ENCODE measurements around the gene SLC16A6.
"Not testable (repeated sequence)": the region's sequence is repeated elsewhere in the genome, so short reads cannot be mapped to it uniquely, and the experiment has no call there.

Gene SLC16A6, protein sequence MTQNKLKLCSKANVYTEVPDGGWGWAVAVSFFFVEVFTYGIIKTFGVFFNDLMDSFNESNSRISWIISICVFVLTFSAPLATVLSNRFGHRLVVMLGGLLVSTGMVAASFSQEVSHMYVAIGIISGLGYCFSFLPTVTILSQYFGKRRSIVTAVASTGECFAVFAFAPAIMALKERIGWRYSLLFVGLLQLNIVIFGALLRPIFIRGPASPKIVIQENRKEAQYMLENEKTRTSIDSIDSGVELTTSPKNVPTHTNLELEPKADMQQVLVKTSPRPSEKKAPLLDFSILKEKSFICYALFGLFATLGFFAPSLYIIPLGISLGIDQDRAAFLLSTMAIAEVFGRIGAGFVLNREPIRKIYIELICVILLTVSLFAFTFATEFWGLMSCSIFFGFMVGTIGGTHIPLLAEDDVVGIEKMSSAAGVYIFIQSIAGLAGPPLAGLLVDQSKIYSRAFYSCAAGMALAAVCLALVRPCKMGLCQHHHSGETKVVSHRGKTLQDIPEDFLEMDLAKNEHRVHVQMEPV

DNA sequence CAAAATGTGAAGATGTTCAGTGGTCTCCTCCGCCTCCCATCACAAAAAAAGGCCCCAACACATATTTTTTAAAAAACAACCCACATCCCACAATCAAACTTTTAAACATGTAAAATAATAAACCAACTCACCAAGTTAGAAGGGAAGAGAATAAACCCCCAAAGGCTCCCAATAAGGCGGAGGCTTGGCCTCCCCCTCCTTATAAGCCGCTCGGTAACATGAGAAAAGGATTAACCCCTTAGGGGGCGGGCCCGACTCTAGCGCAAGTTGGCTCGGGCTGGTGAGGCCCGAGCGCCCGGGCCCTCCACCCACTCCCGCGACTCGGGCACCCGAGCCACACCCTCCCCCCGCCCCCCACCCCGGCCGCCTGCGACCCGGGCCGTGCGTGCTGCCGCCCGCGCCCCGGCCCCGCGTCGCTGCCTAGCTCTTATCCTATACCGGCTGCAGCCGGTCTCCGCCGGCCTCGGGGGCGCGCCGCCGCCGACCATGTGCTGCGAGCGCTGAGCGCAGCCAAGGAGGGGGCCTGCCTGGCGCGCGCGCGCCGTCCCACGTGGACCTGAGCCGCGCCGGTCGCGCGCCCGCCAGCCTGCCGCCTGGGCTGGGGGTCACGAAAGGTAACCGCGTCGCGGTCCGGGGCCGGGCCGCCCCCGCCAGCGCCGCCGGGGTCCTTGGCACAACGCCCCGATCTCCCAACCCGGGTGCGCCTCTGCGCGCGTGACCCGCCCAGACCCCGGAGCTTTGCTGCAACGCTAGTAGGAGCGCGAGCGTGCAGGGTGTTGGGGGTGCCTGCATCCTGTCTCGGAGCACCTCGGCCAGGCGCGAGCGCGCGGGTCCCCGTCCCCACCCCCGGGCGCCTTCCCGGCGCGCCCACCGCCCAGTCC, at the start of gene SLC16A6, which contains the start of gene ARSG:
SLC16A6 (minus strand) TSS at position 173 of the 881 bp plus-strand sequence. CDS start 12,807 bp downstream, outside the sequence.
ARSG (plus strand) TSS at position 541 of the 881 bp plus-strand sequence. CDS start 15,999 bp downstream, outside the sequence.
- DNase-seq: peak; percentile 86

DNA sequence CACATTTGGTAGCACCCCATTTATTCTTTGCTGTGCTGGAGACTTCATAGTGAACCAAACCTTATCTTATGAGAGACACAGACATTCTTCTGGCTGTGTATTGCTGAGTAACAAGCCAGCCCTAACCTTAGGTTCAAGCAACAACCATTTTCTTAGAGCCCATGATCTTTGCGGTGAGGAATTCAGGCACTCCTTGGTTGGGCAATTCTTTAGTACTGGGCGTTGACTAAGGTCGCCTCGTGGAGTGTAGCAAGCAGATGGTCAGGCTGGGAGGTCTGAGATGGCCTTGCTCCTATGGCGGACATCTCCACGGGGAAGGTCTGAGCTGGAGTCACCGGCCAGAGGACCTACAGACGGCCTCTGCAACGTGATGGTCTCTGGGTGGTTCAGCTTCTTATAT, 43.5 kb upstream of the SLC16A6 start:
- DNase-seq: no peak

DNA sequence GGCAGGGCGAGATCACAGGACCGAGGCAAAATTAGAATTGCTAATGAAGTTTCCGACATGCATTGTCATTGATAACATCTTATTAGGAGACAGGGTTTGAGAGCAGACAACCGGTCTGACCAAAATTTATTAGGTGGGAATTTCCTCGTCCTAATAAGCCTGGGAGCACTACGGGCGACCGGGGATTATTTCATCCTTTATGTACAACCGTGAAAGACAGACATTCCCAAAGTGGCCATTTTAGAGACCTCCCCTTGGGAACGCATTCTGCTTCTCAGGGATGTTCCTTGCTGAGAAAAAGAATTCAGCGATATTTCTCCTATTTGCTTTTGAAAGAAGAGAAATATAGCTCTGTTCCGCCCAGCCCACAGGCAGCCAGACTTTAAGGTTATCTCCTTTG, 41.0 kb upstream of the SLC16A6 start:
- not testable (repeated sequence) for DNase-seq

DNA sequence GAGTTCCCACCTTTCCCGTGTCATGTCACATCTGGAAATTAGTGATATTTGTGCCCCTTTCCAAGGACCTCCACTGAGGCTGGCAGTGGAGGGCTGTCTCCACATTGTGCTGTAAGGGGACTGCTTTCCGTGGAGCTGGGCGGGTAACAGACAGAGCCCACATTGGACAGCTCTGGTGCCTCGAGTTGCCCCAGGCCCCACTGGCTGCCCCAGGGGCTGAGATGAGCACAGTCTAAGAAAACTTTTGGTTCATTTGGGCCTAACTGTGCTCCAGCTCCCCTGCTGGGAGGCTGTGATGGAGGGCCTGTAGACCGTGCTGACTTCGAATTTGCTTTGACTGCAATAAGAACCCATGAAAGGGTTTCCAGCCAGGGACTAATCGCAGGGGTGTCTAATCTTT, 38.4 kb upstream of the SLC16A6 start:
- no peak for DNase-seq

DNA sequence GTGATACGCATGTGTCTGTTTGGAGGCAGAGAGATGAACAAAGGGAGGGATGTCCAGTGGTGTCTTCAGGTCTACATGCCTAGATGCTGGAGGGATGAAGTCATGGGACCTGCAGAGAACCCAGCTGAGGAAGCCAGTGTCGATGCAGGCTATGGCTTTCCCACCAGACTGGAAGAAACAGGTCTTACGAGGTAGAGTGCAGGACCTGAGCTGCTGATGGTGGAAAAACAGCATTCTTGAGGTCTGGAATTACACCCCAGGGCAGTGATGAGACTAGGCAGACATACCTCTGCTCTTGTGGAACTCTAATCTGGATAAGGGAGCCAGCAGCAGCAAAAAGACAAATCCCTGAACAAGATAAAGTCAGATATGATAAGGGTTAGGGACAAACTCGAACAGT, 37.7 kb upstream of the SLC16A6 start:
- no peak for DNase-seq

DNA sequence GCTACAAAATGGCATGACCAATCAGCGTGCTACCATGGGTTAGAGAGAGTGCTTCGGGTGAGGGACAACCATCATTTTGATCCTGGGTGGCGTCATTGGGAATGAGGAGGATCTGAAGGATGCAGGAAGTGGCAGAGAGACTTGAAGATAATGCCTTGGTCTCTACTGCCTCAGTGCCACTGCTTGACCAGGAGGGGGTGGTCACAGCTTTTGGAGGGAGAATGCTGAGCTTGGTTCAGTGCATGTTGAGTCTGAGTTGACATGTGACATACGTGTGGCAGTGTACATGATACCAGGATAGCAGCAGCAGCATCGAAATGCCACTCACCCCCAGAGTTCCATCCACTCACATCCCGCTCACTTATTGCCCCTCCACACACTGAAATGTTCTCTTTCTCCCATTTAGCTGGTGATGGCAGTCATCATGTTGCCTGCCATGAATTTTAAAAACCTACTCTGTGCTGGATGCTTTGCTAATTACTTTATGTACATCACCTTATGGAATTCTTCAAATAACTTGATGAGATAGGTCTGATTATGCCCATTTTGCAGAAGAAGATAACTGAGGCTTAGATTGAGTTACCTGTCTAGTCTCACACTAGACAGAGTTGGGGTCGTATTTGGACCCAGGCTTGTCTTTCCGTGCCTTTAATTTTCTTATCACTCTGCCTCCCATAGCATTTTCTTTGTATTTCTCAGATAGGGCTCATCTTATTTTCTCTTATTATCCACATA, 37.1 kb upstream of the SLC16A6 start:
- no peak for DNase-seq

DNA sequence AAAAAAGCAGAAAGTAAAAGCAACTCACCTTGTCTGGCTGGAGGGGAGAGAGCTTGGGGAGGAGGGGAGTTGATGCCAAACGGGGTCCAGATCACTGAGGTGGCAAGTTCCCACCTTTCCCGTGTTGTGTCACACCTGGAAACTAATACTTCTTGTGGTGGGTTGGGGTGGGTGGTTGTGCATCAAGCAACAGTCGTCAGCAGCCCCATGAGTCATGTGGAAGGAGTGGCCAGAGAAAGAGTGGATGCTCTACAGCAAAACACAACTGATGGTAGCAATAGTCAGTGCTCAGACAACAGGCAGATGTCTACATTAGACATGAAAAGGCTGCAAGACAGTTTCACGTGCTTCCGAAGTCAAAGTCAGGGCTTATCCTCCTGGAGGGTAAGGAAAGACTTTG, 35.8 kb upstream of the SLC16A6 start:
- DNase-seq: no peak

DNA sequence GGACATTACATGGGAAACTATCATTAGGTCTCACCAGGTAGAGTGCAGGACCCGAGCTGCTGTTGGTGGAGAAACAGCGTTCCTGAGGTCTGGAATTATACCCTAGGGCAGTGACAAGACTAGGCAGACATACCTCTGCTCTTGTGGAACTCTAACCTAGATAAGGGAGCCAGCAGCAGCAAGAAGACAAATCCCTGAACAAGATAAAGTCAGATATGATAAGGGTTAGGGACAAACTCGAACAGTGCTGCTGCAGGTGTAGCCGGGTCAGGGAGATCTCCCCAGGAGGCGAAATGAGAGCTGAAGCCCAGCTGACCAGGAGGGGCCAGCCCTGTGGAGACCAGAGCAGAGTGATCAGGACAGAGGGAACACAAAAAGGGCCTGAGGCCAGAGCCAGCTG, 35.0 kb upstream of the SLC16A6 start:
- no peak for DNase-seq

DNA sequence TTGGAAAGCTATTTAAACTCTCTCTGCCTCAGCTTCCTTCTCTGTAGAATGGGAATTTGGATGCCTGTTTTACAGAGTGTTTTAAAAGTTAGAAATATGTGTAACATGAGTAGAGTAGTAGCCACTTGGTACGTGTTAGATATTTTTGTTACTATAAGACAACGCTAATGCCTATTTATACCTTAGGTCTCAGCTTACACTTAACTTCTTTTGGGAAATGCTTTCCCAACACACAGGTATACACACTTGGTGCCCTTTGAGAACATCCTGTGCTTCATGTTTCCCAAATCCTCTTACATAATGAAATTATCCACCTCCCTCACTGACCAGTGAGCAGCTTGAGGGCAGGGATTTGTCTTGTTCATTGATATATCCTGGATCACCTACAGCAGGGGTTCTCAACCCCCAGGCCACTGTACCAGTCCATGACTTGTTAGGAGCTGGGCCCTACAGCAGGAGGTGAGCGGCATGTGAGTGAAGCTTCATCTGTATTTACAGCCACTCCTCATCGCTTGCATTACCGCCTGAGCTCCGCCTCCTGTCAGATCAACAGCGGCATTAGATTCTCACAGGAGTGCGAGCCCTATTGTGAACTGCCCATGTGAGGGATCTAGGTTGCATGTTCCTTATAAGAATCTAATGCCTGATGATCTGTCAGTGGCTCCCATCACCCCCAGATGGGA, 33.9 kb upstream of the SLC16A6 start:
- no peak for DNase-seq

DNA sequence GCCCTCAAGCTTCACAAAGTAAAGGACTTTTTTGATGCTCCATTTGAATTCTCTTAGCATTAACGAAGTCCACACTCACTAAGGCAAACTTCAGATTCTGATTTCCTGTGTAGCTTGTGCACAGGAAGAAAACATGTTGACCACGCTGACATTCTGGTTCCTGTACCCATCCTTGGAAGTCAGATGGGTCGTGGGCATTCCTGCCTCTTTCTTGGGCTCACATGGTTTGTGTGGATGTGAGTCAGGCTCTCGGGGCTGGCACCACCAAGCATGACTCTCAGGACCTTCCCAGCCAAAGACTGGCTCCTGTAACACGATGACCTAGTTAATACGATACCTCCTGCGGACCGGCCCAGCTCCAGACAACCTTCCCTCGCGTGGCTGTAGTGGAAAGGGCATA, 33.2 kb upstream of the SLC16A6 start:
- DNase-seq: no peak

DNA sequence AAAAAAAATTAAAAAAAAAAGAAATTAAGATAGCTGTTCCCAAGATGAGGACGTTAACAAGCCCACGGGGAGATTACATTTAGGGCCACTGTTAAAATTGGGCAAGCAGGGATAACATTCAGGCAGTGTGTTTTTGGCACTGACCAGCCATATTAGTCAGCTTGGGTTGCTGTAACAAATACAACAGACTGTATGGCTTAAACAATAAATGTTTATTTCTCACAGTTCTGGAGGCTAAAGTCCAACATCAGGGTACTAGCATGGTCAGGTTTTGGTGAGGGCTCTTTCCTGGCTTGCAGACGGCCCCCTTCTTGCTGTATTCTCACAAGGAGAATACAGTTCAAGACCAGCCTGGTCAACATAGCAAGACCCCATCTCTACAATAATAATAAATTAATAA, 31.7 kb upstream of the SLC16A6 start:
- DNase-seq: no peak

DNA sequence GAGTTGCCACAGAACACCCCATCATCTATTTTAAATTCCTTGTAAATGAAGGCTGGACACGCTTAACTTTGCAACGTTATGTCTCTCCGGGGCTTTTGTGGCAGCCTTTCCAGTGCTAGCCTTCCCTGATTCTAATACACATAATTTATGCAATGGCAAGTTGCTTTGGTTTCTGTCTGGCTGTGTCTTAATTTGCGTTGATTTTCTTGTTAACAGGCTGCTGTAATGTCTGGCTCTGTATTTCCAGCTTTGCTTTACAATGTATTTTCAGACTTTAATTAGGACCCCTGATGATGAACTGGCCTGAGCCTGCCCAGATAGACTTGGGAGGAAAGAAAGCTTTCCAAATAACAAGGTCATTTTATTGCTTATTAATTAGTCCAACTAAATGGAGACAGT, 30.6 kb upstream of the SLC16A6 start:
- no peak for DNase-seq

DNA sequence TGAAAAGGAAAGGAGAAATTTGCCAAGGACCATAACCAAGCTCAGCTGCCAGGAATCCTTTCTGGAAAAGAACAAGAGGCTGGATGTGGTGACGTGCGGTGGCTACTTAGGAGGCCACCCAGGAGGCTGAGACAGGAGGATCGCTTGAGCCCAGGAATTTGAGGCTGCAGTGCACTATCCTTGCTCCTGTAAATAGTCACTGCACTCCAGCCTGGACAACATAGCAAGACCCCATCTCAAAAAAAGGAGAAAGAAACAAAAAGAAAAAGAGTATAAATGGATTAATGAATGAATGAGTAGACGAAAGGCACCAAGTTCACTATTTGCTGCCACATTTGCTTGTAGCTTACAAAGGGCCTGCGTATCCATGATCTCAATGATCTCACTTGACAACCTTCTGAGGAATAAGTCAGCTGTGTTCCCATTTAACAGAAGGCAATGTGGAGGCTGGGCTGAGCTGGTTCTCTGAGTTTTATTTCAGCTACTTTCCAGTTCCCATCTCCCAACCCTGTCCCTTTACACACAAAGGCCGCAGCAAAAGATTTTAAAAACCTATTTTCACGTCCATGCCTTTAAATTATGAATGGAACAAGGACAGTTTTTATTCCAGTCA, 30.1 kb upstream of the SLC16A6 start:
- DNase-seq: no peak

DNA sequence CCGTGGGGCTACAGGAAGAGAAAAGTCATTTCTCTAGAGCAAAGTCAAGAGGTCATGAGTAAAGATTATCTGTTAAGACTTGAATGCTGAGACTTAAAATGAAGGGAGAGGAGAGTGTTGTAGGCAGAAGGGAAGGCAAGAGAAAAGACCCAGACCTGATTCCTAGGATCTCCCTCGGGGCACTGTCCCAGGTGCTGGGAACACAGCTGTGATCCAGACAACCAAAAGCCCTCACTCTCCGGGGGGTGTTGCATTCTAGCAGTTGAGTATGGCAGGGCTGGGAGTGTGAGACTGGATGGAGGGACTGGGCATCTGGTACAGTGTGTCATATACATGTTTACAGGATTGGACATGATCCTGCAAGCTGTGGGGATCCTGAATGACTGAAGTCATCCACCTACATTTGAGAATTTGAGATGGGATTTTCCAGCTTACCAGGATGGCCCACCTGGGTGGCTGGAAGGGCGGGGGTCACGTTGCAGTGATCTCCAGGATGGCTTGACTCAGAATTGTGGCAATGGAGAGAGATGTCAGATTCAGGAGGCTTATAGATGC, 29.5 kb upstream of the SLC16A6 start:
- DNase-seq: no peak

DNA sequence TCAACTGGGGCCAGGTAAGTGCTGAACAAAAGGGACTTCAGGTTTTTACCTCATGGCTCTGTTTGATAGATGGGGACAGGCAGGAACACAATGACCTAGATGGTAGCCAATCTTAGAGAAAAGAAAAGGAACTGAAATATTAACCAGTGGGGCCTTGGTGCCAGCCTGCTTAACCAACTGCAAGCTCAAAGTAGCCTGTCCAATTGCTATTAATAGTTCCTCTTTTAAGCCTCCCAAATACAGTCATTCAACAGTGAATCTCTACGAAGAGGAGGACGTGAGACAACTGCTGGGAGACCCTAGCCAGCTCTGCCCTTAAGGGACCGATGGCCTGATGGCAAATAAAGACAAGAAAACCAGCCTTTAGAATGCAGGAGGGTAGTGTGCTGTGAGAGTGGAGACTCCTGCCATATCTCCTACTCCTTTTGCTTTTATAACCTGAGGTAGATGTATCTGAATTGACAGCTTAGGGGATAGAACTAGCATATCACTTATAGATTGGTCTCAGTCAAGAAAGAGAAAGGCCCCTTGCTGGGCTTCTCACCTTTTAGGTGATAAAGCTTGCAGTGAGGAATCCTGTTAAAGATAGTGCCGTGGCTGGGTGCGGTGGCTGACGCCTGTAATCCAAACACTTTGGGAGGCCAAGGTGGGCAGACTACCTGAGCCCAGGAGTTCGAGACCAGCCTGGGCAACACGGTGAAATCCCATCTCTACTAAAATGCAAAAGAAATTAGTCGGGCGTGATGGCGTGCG, 28.7 kb upstream of the SLC16A6 start:
- DNase-seq: no peak

DNA sequence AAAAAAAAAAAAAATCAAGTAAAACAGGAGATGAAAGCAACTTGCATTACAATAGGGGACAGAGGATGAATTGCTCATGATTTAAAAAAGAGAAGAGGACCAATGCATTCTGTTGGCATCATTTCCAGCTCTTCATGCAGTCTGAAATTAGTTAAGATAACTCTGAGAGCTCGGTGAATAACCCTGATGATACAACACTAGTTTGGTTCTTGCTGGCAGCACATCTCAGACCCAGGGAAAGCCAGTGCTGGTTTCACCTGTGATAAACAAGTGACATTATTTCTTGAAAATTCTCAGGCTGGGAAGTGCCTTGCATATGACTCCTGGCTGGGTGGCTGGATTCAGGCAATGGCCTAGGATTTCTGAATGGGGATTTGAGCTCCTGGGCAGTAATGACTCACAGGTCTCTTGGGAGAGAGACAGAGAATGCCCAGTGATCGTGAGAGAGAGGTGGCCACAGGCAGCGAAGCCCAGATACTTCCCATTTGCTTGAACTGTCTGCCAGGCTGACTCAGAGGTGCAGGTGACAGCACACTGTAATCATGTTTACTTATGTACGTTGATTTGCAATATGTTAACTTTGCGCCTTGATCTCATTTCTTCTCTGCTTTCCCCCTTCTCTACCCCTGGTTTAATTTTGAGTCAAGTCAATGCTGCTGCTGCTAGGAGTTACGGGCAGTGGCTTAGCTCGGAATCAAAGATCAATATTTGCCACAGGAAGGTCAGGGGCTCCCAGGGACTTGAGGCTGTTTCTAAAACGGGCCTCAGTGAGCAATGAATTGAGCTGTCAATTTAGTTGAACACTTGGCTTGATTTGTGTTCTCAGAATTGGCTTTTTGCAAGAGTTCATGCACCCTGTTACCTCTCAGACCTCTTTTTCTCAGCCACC, 27.4 kb upstream of the SLC16A6 start:
- DNase-seq: no peak

DNA sequence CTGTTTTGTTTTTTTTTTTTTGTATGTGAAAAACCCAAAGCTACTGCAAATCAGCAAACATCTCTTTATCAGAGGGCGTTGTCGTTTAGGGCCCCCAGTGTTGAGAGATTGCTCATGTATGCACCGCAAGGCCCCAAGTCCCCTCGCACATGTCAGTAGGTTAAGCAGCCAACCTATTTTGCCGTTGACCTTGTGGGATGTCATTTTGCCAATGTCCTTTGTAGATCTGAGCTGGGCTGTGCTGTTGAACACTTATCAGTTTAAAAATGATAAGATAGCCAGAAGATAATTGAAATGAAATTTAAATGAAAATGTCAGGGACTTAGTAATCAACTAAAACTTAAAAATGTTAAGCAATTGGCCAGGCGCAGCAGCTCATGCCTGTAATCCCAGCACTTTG, 26.5 kb upstream of the SLC16A6 start:
- DNase-seq: no peak

DNA sequence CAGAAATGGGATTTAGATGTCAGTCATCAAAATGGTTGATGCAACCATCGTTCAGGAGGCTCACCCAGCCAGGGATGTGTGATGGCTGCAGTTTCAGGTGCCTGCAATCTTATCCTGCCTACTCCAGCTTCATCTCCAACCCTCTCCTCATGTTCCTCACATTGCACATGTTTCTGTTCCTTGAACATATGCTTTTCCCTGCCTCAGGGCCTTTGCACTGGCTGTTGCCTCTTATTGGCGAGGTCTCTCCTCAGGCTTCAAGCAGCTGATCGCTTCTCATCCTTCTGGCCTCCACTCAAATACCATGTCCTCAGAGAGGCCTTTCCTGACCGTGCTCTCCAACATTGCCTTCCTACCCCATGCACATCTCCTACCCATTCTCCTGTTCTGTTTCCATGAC, 25.0 kb upstream of the SLC16A6 start:
- DNase-seq: no peak

DNA sequence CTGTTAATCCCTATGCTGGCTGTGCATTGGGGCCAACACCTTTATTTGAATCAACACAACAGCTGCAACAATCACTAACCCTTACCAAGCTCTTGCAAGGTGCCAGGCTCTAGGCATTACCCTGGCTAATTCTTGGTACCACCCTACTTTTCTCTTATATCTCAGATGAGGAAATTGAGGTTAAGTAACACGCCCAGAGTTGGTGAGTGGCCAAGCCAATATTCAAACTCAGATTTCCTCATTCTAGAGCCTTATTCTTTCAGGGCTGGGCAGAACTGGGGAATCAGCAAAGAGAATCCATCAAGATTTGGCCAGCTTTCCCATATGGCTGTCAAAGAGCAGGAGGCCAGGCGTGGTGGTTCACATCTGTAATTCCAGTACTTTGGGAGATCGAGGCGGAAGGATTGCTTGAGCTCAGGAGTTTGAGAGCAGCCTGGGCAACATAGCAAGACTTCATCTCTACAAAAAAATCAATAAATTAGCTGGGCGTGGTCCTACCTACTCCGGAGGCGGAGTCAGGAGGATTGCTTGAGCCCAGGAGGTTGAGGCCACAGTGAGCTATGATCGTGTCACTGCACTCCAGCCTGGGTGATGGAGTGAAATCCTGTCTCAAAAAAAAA, 24.1 kb upstream of the SLC16A6 start:
- no peak for DNase-seq

Data from stimulated activated CD4-positive, alpha-beta T cell treated with anti-CD3 and anti-CD28 coated beads, Interleukin-4, amount 100 ng/mL, for 1 hour (primary cell).